B cell (primary cell): Measurements from ENCODE around the gene ORC1. TPM values are rescaled to one million over a fixed set of nuclear protein-coding genes. Genes with fewer than 3 reads are reported as not detected.

Source experiments
- ATAC-seq: fragments of 200-7000 bp; cut with Tn5 transposase; one replicate; pipeline ENCODE4 v1.10.0; 2021; ENCODE audit warnings: low read depth, mild to moderate bottlenecking, moderate number of reproducible peaks, moderate library complexity
- CTCF ChIA-PET: fragments of 350-600 bp; sonication (Branson Sonifier 250); formaldehyde crosslinking; loops from one replicate; lab custom pipeline; 2021; ENCODE audit warnings: antibody characterized with exemption, inconsistent platforms; lab: Charles Lee
- POLR2A ChIA-PET: fragments of 350-600 bp; sonication (Branson Sonifier 250); formaldehyde crosslinking; loops from one replicate; lab custom pipeline; 2021; ENCODE audit warnings: antibody characterized with exemption; lab: Charles Lee
- DNase-seq: peaks from one replicate; pipeline ENCODE4 v3.0.0; 2013
- H2AFZ ChIP-seq: 2 replicates; pipeline ENCODE4 v1.6.1; 2012; ENCODE audit warnings: mild to moderate bottlenecking, low read depth, low read length; ENCODE audit not compliant: insufficient read depth, poor library complexity, severe bottlenecking
- H3K27ac ChIP-seq, 2 donors: 1 replicate in 1 of 2; 2 replicates in 1 of 2; pipeline ENCODE4 v1.5.1; 2012 to 2013; ENCODE audit warnings: low read length in 2 of 2, mild to moderate bottlenecking in 2 of 2, moderate library complexity in 1 of 2
- H3K27me3 ChIP-seq, 4 experiments: fragments of 200-600 bp in 1 of 4; sonication (generic) in 1 of 4; replicated peaks in 1 of 4; 1 replicate in 2 of 4; 2 replicates in 2 of 4; pipeline versions ENCODE4 v1.6.1 to v1.7.0; 2013 to 2016; ENCODE audit warnings: low read length in 3 of 4, mild to moderate bottlenecking in 2 of 4, mixed read lengths in 1 of 4, moderate library complexity in 1 of 4; ENCODE audit not compliant: insufficient read depth in 4 of 4, control insufficient read depth in 3 of 4; ENCODE audit errors: control extremely low read depth in 1 of 4
- H3K36me3 ChIP-seq, 2 experiments: replicated peaks in 1 of 2; 1 replicate in 1 of 2; 2 replicates in 1 of 2; pipeline versions ENCODE4 v1.6.1 to v1.7.1; 2013; ENCODE audit warnings: low read length in 1 of 2; ENCODE audit not compliant: insufficient read depth in 2 of 2, control insufficient read depth in 1 of 2; ENCODE audit errors: control extremely low read depth in 1 of 2, extremely low read depth in 1 of 2
- H3K4me1 ChIP-seq, 2 donors: fragments of 200-600 bp in 1 of 2; sonication (generic) in 1 of 2; 1 replicate in 1 of 2; 2 replicates in 1 of 2; pipeline versions ENCODE4 v1.5.1 to v1.6.1; 2013 to 2017; ENCODE audit warnings: low read length in 2 of 2; ENCODE audit not compliant: control insufficient read depth in 2 of 2, insufficient read depth in 2 of 2
- H3K4me2 ChIP-seq: replicated peaks from 2 replicates; pipeline ENCODE3; 2012; ENCODE audit warnings: mild to moderate bottlenecking, low read depth, low read length; ENCODE audit not compliant: poor library complexity, severe bottlenecking
- H3K4me3 ChIP-seq, 5 experiments: fragments of 200-600 bp in 1 of 5; sonication (generic) in 1 of 5; 1 replicate in 3 of 5; 2 replicates in 2 of 5; pipeline versions ENCODE4 v1.5.1 to v1.7.0; 2011 to 2016; ENCODE audit warnings: low read length in 4 of 5, mild to moderate bottlenecking in 4 of 5, low read depth in 2 of 5, control low read depth in 1 of 5, moderate library complexity in 1 of 5; ENCODE audit not compliant: insufficient read depth in 1 of 5; ENCODE audit errors: control extremely low read depth in 1 of 5, extremely low read depth in 1 of 5
- H3K79me2 ChIP-seq: fragments of 200-600 bp; sonication (generic); one replicate; pipeline ENCODE4 v1.6.0; 2016; ENCODE audit warnings: low read length; ENCODE audit not compliant: control insufficient read depth, insufficient read depth
- H3K9ac ChIP-seq: fragments of 200-600 bp; sonication (generic); 2 replicates; pipeline ENCODE4 v1.6.1; 2017; ENCODE audit warnings: mild to moderate bottlenecking, low read length, moderate library complexity
- H3K9me3 ChIP-seq, 3 donors: one replicate each; pipeline versions ENCODE4 v1.6.1 to v1.7.1; 2013; ENCODE audit warnings: low read length in 2 of 3; ENCODE audit not compliant: control insufficient read depth in 2 of 3, insufficient read depth in 1 of 3; ENCODE audit errors: control extremely low read depth in 1 of 3
- H4K20me1 ChIP-seq: 2 replicates; pipeline ENCODE4 v1.6.0; 2012; ENCODE audit warnings: mild to moderate bottlenecking, low read length; ENCODE audit not compliant: insufficient read depth, control insufficient read depth, poor library complexity, severe bottlenecking
- H3K27ac Mint-ChIP-seq: one replicate; pipeline ENCODE4 v1.8.0; 2021; ENCODE audit warnings: mixed read lengths
- H3K27me3 Mint-ChIP-seq: one replicate; pipeline ENCODE4 v1.8.0; 2021; ENCODE audit warnings: mixed read lengths
- H3K4me1 Mint-ChIP-seq: one replicate; pipeline ENCODE4 v1.8.0; 2021; ENCODE audit warnings: mixed read lengths
- H3K4me3 Mint-ChIP-seq: one replicate; pipeline ENCODE4 v1.8.0; 2021; ENCODE audit warnings: mixed read lengths
- H3K9me3 Mint-ChIP-seq: one replicate; pipeline ENCODE4 v1.8.0; 2022; ENCODE audit warnings: mixed read lengths; ENCODE audit not compliant: insufficient read depth
- CTCF ChIP-seq: fragments of 200-600 bp; IDR thresholded peaks from one replicate; pipeline ENCODE4 v1.8.0; 2022; ENCODE audit warnings: antibody characterized with exemption, mild to moderate bottlenecking
- EZH2 ChIP-seq: IDR thresholded peaks from 2 replicates; pipeline ENCODE4 v1.6.1; 2012; ENCODE audit warnings: borderline replicate concordance, low read depth, mild to moderate bottlenecking, moderate library complexity, low read length; ENCODE audit not compliant: insufficient read depth, poor library complexity, severe bottlenecking
- WGBS: methylation state at CpG from one replicate; pipeline ENCODE4 v1.1.5; 2013; ENCODE audit warnings: missing lambda C conversion rate; ENCODE audit not compliant: insufficient coverage; 5-methylcytosine and 5-hydroxymethylcytosine counted together
- intact Hi-C: fragments of 100-400 bp; cut with micrococcal nuclease; formaldehyde crosslinking; loops from one replicate; pipeline ENCODE4 v1.10.0; 2022
- polyA plus RNA-seq: library from polyadenylated mRNA; depleted of rRNA; stranded (reverse); fragments of >200 nt; gene quantifications from 2 replicates; pipeline ENCODE4 v1.2.3, GENCODE V29; 2012
- total RNA-seq, 2 donors: library from RNA; stranded (reverse); fragments of 120-200 nt in 1 of 2; gene quantifications; 1 replicate in 1 of 2; 2 replicates in 1 of 2; pipeline versions ENCODE4 v1.2.3 to v1.2.4, GENCODE V29; 2013 to 2022

The ORC1 gene
- total and polyA plus RNA-seq, 2 donors (not counting 1 experiment from before 2014, with no cell fraction given): 0.78 to 1.3 TPM

- POLR2A ChIA-PET: no interaction called here
- ATAC-seq: no peak
These were observed 31.0 kb upstream of the ORC1 start for GRCh38 chr1:52435211-52435610.

GRCh38 chr1:52432807-52433206 lies 28.6 kb upstream of the ORC1 start:
- intact Hi-C loops: no loop called here
- no peaks in the 10 kb centered on the region for H3K27me3 ChIP-seq
- H3K79me2 ChIP-seq: no peaks in the 10 kb centered on the region
- CTCF ChIA-PET: no interaction called here
- ATAC-seq: no peak
- H4K20me1 ChIP-seq: no peaks in the 10 kb centered on the region
- Mint-ChIP-seq H3K27ac (no peak overlapping the region), H3K4me1 (no peaks in the 10 kb centered on the region), H3K9me3 (no peaks in the 10 kb centered on the region), H3K27me3 (no peaks in the 10 kb centered on the region), H3K4me3 (no peak overlapping the region)
- H3K9me3 ChIP-seq: no peaks in the 10 kb centered on the region
- no peak overlapping the region for H3K4me2 ChIP-seq
- DNase-seq: no peak
- WGBS: 97% methylated on average over 3 of the region's 8 CpGs
- no peak overlapping the region for H3K4me3 ChIP-seq
- POLR2A ChIA-PET: no interaction called here
- H3K4me1 ChIP-seq: no peaks in the 10 kb centered on the region
- no peak overlapping the region for H3K27ac ChIP-seq
- TF ChIP-seq CTCF: no peak
- no peak for TF ChIP-seq EZH2
- H3K9ac ChIP-seq: no peak overlapping the region
- H3K36me3 ChIP-seq: peaks cover 20 to 56% of the 10 kb centered on the region in 2 experiments
- H2AFZ ChIP-seq: no peak overlapping the region

More at GRCh38 chr1:52435211-52435610, 31.0 kb upstream of the ORC1 start:
- Mint-ChIP-seq H3K4me3 (no peak overlapping the region), H3K27ac (no peak overlapping the region), H3K27me3 (no peaks in the 10 kb centered on the region), H3K4me1 (no peaks in the 10 kb centered on the region), H3K9me3 (no peaks in the 10 kb centered on the region)
- H3K9me3 ChIP-seq: no peaks in the 10 kb centered on the region
- intact Hi-C loops: no loop called here
- no CpG with 5 or more reads among the region's 1 CpG for WGBS
- CTCF ChIA-PET: interaction anchor here (0.6 to 1.1 kb wide), 2 partner anchors 251 to 983 kb away, joined by 3 read pairs; no protein-coding TSS in a partner anchor
- DNase-seq: no peak
- H3K27me3 ChIP-seq: no peaks in the 10 kb centered on the region
- no peak overlapping the region for H3K9ac ChIP-seq
- no peak for TF ChIP-seq EZH2
- no peak for TF ChIP-seq CTCF
- no peaks in the 10 kb centered on the region for H4K20me1 ChIP-seq
- H3K79me2 ChIP-seq: no peaks in the 10 kb centered on the region
- H3K27ac ChIP-seq: no peak overlapping the region
- H3K4me1 ChIP-seq: no peaks in the 10 kb centered on the region
- H2AFZ ChIP-seq: no peak overlapping the region
- peaks cover 22 to 64% of the 10 kb centered on the region in 2 experiments for H3K36me3 ChIP-seq
- H3K4me3 ChIP-seq: no peak overlapping the region
- no peak overlapping the region for H3K4me2 ChIP-seq
